SK-N-SH (cell line): ENCODE data around the gene CHAF1A. TPM values are rescaled to one million over a fixed set of nuclear protein-coding genes. Genes with fewer than 3 reads are reported as not detected.

Source experiments
- CTCF ChIA-PET: fragments of 300-600, 350-600 bp; formaldehyde crosslinking; extraction: SDS; loops from one replicate; lab custom pipeline; 2021; lab: Yijun Ruan, JAX
- POLR2A ChIA-PET: fragments of 350-600 bp; sonication (Branson Sonifier 250); formaldehyde crosslinking; extraction: SDS; loops from one replicate; lab custom pipeline; 2020; ENCODE audit warnings: antibody characterized with exemption, inconsistent platforms; lab: Yijun Ruan, JAX
- DNase-seq: peaks from one replicate; pipeline ENCODE4 v3.0.0; 2012
- H2AFZ ChIP-seq: fragments of 200-600 bp; sonication (generic); 2 replicates; pipeline ENCODE4 v1.8.1; 2016; ENCODE audit warnings: antibody characterized with exemption, mild to moderate bottlenecking, low read depth
- H3F3A ChIP-seq: fragments of 200-600 bp; sonication (generic); replicated peaks from 2 replicates; pipeline ENCODE3; 2016; ENCODE audit warnings: antibody characterized with exemption, mild to moderate bottlenecking; ENCODE audit not compliant: insufficient read depth
- H3K27ac ChIP-seq, 2 experiments: fragments of 200-500 bp in 1 of 2; fragments of 200-600 bp in 1 of 2; sonication (Bioruptor generic) in 1 of 2; sonication (generic), shearing (Covaris generic) in 1 of 2; 2 replicates each; pipeline versions ENCODE4 v1.5.1 to v1.6.1; 2014 to 2016; ENCODE audit warnings: low read depth in 2 of 2, inconsistent platforms in 1 of 2, low read length in 1 of 2, mild to moderate bottlenecking in 1 of 2, mixed read lengths in 1 of 2
- H3K27me3 ChIP-seq: fragments of 200-600 bp; sonication (generic), shearing (Covaris generic); 2 replicates; pipeline ENCODE4 v1.6.1; 2016; ENCODE audit warnings: mixed run types; ENCODE audit not compliant: insufficient read depth
- H3K36me3 ChIP-seq, 2 experiments: fragments of 200-500 bp in 1 of 2; fragments of 200-600 bp in 1 of 2; sonication (Bioruptor generic) in 1 of 2; sonication (generic) in 1 of 2; replicated peaks in 1 of 2; 2 replicates each; pipeline versions ENCODE3 to v1.5.1; 2014 to 2016; ENCODE audit warnings: low read length in 1 of 2, mild to moderate bottlenecking in 1 of 2; ENCODE audit not compliant: insufficient read depth in 2 of 2, control insufficient read depth in 1 of 2
- H3K4me1 ChIP-seq, 2 experiments: fragments of 200-500 bp in 1 of 2; fragments of 200-600 bp in 1 of 2; sonication (Bioruptor generic) in 1 of 2; sonication (generic), shearing (Covaris generic) in 1 of 2; 2 replicates each; pipeline versions ENCODE4 v1.5.1 to v1.6.1; 2014 to 2016; ENCODE audit warnings: low read depth in 1 of 2, low read length in 1 of 2, mixed run types in 1 of 2; ENCODE audit not compliant: insufficient read depth in 2 of 2, control insufficient read depth in 1 of 2
- H3K4me2 ChIP-seq: fragments of 200-600 bp; sonication (generic), shearing (Covaris generic); 2 replicates; pipeline ENCODE4 v1.6.1; 2017; ENCODE audit warnings: mixed run types
- H3K4me3 ChIP-seq, 2 experiments: fragments of 200-500 bp in 1 of 2; fragments of 200-600 bp in 1 of 2; sonication (Bioruptor generic) in 1 of 2; sonication (generic), shearing (Covaris generic) in 1 of 2; 2 replicates each; pipeline versions ENCODE4 v1.5.1 to v1.8.1; 2014 to 2016; ENCODE audit warnings: low read depth in 2 of 2, inconsistent platforms in 1 of 2, low read length in 1 of 2, mild to moderate bottlenecking in 1 of 2, mixed read lengths in 1 of 2, moderate library complexity in 1 of 2
- H3K79me2 ChIP-seq: fragments of 200-600 bp; sonication (generic); 2 replicates; pipeline ENCODE4 v1.8.1; 2017; ENCODE audit warnings: mild to moderate bottlenecking; ENCODE audit not compliant: insufficient read depth
- H3K9ac ChIP-seq: fragments of 200-600 bp; sonication (generic); 2 replicates; pipeline ENCODE4 v1.6.1; 2017; ENCODE audit warnings: mixed run types
- H3K9me2 ChIP-seq: fragments of 200-600 bp; sonication (generic); 2 replicates; pipeline ENCODE4 v1.6.1; 2017; ENCODE audit warnings: mixed run types
- H3K9me3 ChIP-seq: fragments of 200-600 bp; sonication (generic); 2 replicates; pipeline ENCODE4 v1.6.1; 2017; ENCODE audit warnings: mixed run types, mild to moderate bottlenecking, moderate library complexity
- H4K20me1 ChIP-seq: fragments of 200-600 bp; sonication (generic); 2 replicates; pipeline ENCODE4 v1.6.1; 2017; ENCODE audit warnings: mild to moderate bottlenecking, mixed run types; ENCODE audit not compliant: insufficient read depth
- CHD2 ChIP-seq: fragments of 150-350 bp; IDR thresholded peaks from 2 replicates; pipeline ENCODE4 v1.6.1; 2018; ENCODE audit warnings: low read length; ENCODE audit not compliant: partially characterized antibody
- ELF1 ChIP-seq: IDR thresholded peaks from 2 replicates; pipeline ENCODE4 v1.4.0; 2012
- EZH2phosphoT487 ChIP-seq: fragments of 200-600 bp; sonication (generic); IDR thresholded peaks from 2 replicates; pipeline ENCODE4 v1.6.1; 2017; ENCODE audit warnings: low read depth, mixed run types, mild to moderate bottlenecking, antibody characterized with exemption, moderate library complexity, borderline replicate concordance
- FOXJ3 ChIP-seq: sonication (generic); formaldehyde crosslinking; IDR thresholded peaks from 2 replicates; pipeline ENCODE4 v1.5.1; 2020; ENCODE audit warnings: mild to moderate bottlenecking, missing genetic modification reagents
- GABPA ChIP-seq: IDR thresholded peaks from 2 replicates; pipeline ENCODE4 v1.4.0; 2012; ENCODE audit warnings: low read depth, mild to moderate bottlenecking
- MAX ChIP-seq: IDR thresholded peaks from 2 replicates; pipeline ENCODE4 v1.4.0; 2012; ENCODE audit warnings: low read depth
- MEF2A ChIP-seq: IDR thresholded peaks from 2 replicates; pipeline ENCODE4 v1.4.0; 2012; ENCODE audit warnings: low read depth, borderline replicate concordance
- POLR2AphosphoS5 ChIP-seq: IDR thresholded peaks from 2 replicates; pipeline ENCODE4 v1.6.1; 2012; ENCODE audit warnings: low read depth, low read length
- TEAD4 ChIP-seq: IDR thresholded peaks from 2 replicates; pipeline ENCODE4 v1.4.0; 2012; ENCODE audit warnings: mild to moderate bottlenecking, borderline replicate concordance; ENCODE audit not compliant: insufficient read depth
- YY1 ChIP-seq: IDR thresholded peaks from 2 replicates; pipeline ENCODE4 v1.4.0; 2012; ENCODE audit warnings: low read depth, mild to moderate bottlenecking
- WGBS: methylation state at CpG from one replicate; pipeline ENCODE4 v1.1.6; 2017; ENCODE audit warnings: low lambda C conversion rate; 5-methylcytosine and 5-hydroxymethylcytosine counted together
- polyA plus RNA-seq, 3 experiments: library from polyadenylated mRNA; depleted of rRNA; stranded (reverse); fragments of >200 nt; gene quantifications; 2 replicates each; pipeline ENCODE4 v1.2.3, GENCODE V29; 2012
- small RNA-seq, 7 experiments: library from RNA; depleted of rRNA; stranded (forward); fragments of <200 nt; gene quantifications; one replicate each; pipeline ENCODE3, GENCODE V24; 2012
- TF ChIP-seq, protein P1 (sequence below): IDR thresholded peaks from 2 replicates; pipeline ENCODE4 v1.6.1; 2012; ENCODE audit warnings: mild to moderate bottlenecking, low read depth, low read length, moderate library complexity
- TF ChIP-seq, protein P2 (sequence below): fragments of 150-350 bp; IDR thresholded peaks from 2 replicates; pipeline ENCODE4 v1.6.1; 2016; ENCODE audit warnings: mild to moderate bottlenecking, low read depth, low read length

Gene CHAF1A
- polyA plus RNA-seq, 1 of the 3 experiments (the other 2 are of a cell fraction), result 18.0 TPM

DNA sequence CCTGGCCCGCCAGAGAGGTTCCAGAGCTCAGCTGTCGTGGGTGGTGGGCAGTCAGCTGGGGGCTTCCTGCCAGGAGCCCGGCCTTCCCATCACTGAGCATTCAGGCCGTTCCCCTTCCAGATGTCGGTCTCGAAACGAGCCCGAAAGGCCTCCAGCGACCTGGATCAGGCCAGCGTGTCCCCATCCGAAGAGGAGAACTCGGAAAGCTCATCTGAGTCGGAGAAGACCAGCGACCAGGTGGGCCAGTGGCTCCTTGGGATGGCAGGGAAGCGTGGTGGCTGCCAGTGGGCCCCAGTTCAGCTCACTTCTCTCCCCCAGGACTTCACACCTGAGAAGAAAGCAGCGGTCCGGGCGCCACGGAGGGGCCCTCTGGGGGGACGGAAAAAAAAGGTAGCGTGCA, 89.0 kb downstream of the CHAF1A start:
- H3K9me3 ChIP-seq, result no peaks in the 10 kb centered on the region
- TF ChIP-seq GABPA (no peak), MEF2A (no peak), CHD2 (no peak), TEAD4 (no peak), POLR2AphosphoS5 (no peak), YY1 (no peak), FOXJ3 (CRISPR knock-in tag) (no peak)
- TF ChIP-seq, protein P1, sequence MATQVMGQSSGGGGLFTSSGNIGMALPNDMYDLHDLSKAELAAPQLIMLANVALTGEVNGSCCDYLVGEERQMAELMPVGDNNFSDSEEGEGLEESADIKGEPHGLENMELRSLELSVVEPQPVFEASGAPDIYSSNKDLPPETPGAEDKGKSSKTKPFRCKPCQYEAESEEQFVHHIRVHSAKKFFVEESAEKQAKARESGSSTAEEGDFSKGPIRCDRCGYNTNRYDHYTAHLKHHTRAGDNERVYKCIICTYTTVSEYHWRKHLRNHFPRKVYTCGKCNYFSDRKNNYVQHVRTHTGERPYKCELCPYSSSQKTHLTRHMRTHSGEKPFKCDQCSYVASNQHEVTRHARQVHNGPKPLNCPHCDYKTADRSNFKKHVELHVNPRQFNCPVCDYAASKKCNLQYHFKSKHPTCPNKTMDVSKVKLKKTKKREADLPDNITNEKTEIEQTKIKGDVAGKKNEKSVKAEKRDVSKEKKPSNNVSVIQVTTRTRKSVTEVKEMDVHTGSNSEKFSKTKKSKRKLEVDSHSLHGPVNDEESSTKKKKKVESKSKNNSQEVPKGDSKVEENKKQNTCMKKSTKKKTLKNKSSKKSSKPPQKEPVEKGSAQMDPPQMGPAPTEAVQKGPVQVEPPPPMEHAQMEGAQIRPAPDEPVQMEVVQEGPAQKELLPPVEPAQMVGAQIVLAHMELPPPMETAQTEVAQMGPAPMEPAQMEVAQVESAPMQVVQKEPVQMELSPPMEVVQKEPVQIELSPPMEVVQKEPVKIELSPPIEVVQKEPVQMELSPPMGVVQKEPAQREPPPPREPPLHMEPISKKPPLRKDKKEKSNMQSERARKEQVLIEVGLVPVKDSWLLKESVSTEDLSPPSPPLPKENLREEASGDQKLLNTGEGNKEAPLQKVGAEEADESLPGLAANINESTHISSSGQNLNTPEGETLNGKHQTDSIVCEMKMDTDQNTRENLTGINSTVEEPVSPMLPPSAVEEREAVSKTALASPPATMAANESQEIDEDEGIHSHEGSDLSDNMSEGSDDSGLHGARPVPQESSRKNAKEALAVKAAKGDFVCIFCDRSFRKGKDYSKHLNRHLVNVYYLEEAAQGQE, result no peak
- TF ChIP-seq, protein P2, sequence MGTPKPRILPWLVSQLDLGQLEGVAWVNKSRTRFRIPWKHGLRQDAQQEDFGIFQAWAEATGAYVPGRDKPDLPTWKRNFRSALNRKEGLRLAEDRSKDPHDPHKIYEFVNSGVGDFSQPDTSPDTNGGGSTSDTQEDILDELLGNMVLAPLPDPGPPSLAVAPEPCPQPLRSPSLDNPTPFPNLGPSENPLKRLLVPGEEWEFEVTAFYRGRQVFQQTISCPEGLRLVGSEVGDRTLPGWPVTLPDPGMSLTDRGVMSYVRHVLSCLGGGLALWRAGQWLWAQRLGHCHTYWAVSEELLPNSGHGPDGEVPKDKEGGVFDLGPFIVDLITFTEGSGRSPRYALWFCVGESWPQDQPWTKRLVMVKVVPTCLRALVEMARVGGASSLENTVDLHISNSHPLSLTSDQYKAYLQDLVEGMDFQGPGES, result no peak
- CTCF ChIA-PET, result no interaction called here
- no peak overlapping the region for H3K4me3 ChIP-seq
- no peak overlapping the region for H3K27ac ChIP-seq
- POLR2A ChIA-PET, result no interaction called here
- H3K9ac ChIP-seq, result no peak overlapping the region
- peaks cover 14 to 24% of the 10 kb centered on the region in 2 experiments for H3K36me3 ChIP-seq
- no peaks in the 10 kb centered on the region for H3F3A ChIP-seq
- H3K79me2 ChIP-seq, result no peaks in the 10 kb centered on the region; the same call in 1 of the 2 replicates
- WGBS, result 97% methylated on average over 19 of the region's 21 CpGs
- no peak overlapping the region for H3K4me2 ChIP-seq
- no peak overlapping the region for H2AFZ ChIP-seq
- no peaks in the 10 kb centered on the region for H3K9me2 ChIP-seq
- no peaks in the 10 kb centered on the region for H3K4me1 ChIP-seq
- no peaks in the 10 kb centered on the region for H3K27me3 ChIP-seq
- no peak for DNase-seq
- no peaks in the 10 kb centered on the region for H4K20me1 ChIP-seq

- Histone ChIP-seq H3K4me2 (no peak overlapping the region), H3K9ac (no peak overlapping the region), H4K20me1 (no peaks in the 10 kb centered on the region), H3K4me1 (no peaks in the 10 kb centered on the region), H3K9me3 (no peaks in the 10 kb centered on the region), H3K79me2 (no peaks in the 10 kb centered on the region; the same call in 1 of the 2 replicates), H3K27ac (no peak overlapping the region), H3K36me3 (peaks cover 18 to 28% of the 10 kb centered on the region in 2 experiments), H3K4me3 (no peak overlapping the region), H3K27me3 (no peaks in the 10 kb centered on the region), H2AFZ (no peak overlapping the region)
- POLR2A ChIA-PET, result no interaction called here
- CTCF ChIA-PET, result no interaction called here
- no peak for DNase-seq
- 98% methylated on average over 3 of the region's 3 CpGs for WGBS
- TF ChIP-seq EZH2phosphoT487 (no peak), ELF1 (no peak), MAX (no peak)
- TF ChIP-seq, all 33 proteins: peak for 0
- H3K9me2 ChIP-seq, result no peaks in the 10 kb centered on the region
- no peaks in the 10 kb centered on the region for H3F3A ChIP-seq
Observed at GRCh38 chr19:4492337-4493103, 90.1 kb downstream of the CHAF1A start.

Small RNA genes within 50 kb of the gene (small RNA-seq; reads per million reads assigned to genes)
- 0 reads per million in 7 experiments for gene MIR4746

Other genes starting within 250 kb of the CHAF1A start
- 0.05 TPM in 1 of 2 replicates, not detected in the other for gene CREB3L3, start 249.0 kb upstream of the CHAF1A start, polyA plus RNA-seq (2012; rRNA removed)
- 37.2 and 41.0 TPM in 2 replicates for gene SIRT6, start 220.1 kb upstream of the CHAF1A start, polyA plus RNA-seq (2012; rRNA removed)
- 0.87 and 1.1 TPM in 2 replicates for gene ANKRD24, start 220.0 kb upstream of the CHAF1A start, polyA plus RNA-seq (2012; rRNA removed)
- 3.6 and 3.7 TPM in 2 replicates for gene EBI3, start 173.1 kb upstream of the CHAF1A start, polyA plus RNA-seq (2012; rRNA removed)
- 25.3 and 29.0 TPM in 2 replicates for gene YJU2, start 155.6 kb upstream of the CHAF1A start, polyA plus RNA-seq (2012; rRNA removed)
- 3.1 and 6.9 TPM in 2 replicates for gene SHD, start 123.4 kb upstream of the CHAF1A start, polyA plus RNA-seq (2012; rRNA removed)
- gene TMIGD2, start 100.3 kb upstream of the CHAF1A start, polyA plus RNA-seq (2012; rRNA removed), result 0.06 TPM in 1 of 2 replicates, not detected in the other
- 46.7 and 49.0 TPM in 2 replicates for gene FSD1, start 98.0 kb upstream of the CHAF1A start, polyA plus RNA-seq (2012; rRNA removed)
- gene STAP2, start 63.8 kb upstream of the CHAF1A start, polyA plus RNA-seq (2012; rRNA removed), result 6.0 and 7.6 TPM in 2 replicates
- gene MPND, start 59.1 kb upstream of the CHAF1A start, polyA plus RNA-seq (2012; rRNA removed), result 18.7 and 21.3 TPM in 2 replicates
- gene SH3GL1, start 2.1 kb upstream of the CHAF1A start, polyA plus RNA-seq (2012; rRNA removed), result 62.5 and 82.8 TPM in 2 replicates
- gene UBXN6, start 55.2 kb downstream of the CHAF1A start, polyA plus RNA-seq (2012; rRNA removed), result 100 and 110 TPM in 2 replicates
- gene HDGFL2, start 69.7 kb downstream of the CHAF1A start, polyA plus RNA-seq (2012; rRNA removed), result 63.0 and 77.8 TPM in 2 replicates
- 0.07 and 0.10 TPM in 2 replicates for gene PLIN4, start 115.8 kb downstream of the CHAF1A start, polyA plus RNA-seq (2012; rRNA removed)
- 0.59 and 0.68 TPM in 2 replicates for gene PLIN5, start 132.6 kb downstream of the CHAF1A start, polyA plus RNA-seq (2012; rRNA removed)
- 0.12 and 0.23 TPM in 2 replicates for gene LRG1, start 137.4 kb downstream of the CHAF1A start, polyA plus RNA-seq (2012; rRNA removed)
- 2.0 and 3.7 TPM in 2 replicates for gene SEMA6B, start 157.0 kb downstream of the CHAF1A start, polyA plus RNA-seq (2012; rRNA removed)
- 5.7 and 6.4 TPM in 2 replicates for gene TNFAIP8L1, start 236.9 kb downstream of the CHAF1A start, polyA plus RNA-seq (2012; rRNA removed)